GM15510 (cell line): ENCODE data around the gene MAP2K1.

Experiments
- POLR2A ChIP-seq: IDR thresholded peaks from 3 replicates; pipeline ENCODE4 v1.6.1; 2011; ENCODE audit warnings: borderline replicate concordance; ENCODE audit not compliant: insufficient read length; ENCODE audit errors: extremely low read depth

The MAP2K1 gene

GRCh38 chr15:66504563-66505429 is 118.1 kb downstream of the MAP2K1 start, which contains the start of the genes RPL4 and ZWILCH:
RPL4 (minus strand) TSS chr15:66504855; CDS start chr15:66504790, 65 bp downstream.
ZWILCH (plus strand) TSS chr15:66505326; CDS start chr15:66505339, 13 bp downstream.
- TF ChIP-seq POLR2A, result peak; percentile 91

- no peak for TF ChIP-seq POLR2A
Observed at GRCh38 chr15:66505430-66505811, 118.7 kb downstream of the MAP2K1 start.

- no peak for TF ChIP-seq POLR2A
Observed at GRCh38 chr15:66505818-66506217, 119.1 kb downstream of the MAP2K1 start.

GRCh38 chr15:66508293-66508883 is 121.7 kb downstream of the MAP2K1 start:
- no peak for TF ChIP-seq POLR2A

- no peak for TF ChIP-seq POLR2A
Observed at GRCh38 chr15:66514586-66514985, 127.9 kb downstream of the MAP2K1 start.

- no peak for TF ChIP-seq POLR2A
Observed at GRCh38 chr15:66515901-66516322, 129.2 kb downstream of the MAP2K1 start.

- no peak for TF ChIP-seq POLR2A
Observed at GRCh38 chr15:66523926-66524325, 137.2 kb downstream of the MAP2K1 start.

- no peak for TF ChIP-seq POLR2A
Observed at GRCh38 chr15:66524838-66525237, 138.1 kb downstream of the MAP2K1 start.

- no peak for TF ChIP-seq POLR2A
Observed at GRCh38 chr15:66535056-66535455, 148.3 kb downstream of the MAP2K1 start.
